ENCODE results near the gene SLC35F3.
"Not testable (repeated sequence)": the region's sequence is repeated elsewhere in the genome, so short reads cannot be mapped to it uniquely, and the experiment has no call there.

Gene SLC35F3

DNA sequence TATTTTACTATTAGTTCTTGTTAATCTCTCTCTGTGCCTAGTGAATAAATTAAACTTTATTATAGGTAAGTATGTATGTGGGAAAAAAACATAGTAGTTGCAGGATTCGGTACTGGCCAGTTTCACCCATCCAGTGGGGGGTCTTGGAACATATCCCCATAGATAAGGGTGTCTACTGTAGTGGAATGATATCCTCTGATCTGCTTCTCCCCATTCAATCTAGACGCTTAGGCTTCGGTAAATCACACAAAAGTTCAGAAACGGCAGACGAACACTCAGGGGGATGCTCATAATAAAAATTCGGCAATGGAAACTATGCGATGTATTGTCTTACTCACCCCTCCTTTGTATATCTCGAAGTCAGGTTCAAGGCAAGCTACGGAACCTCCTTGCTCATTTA, 235.9 kb downstream of the SLC35F3 start:
- DNase-seq (ENCODE audit: low read depth in 3 of 3, low spot score in 1 of 3) = no peak

DNA sequence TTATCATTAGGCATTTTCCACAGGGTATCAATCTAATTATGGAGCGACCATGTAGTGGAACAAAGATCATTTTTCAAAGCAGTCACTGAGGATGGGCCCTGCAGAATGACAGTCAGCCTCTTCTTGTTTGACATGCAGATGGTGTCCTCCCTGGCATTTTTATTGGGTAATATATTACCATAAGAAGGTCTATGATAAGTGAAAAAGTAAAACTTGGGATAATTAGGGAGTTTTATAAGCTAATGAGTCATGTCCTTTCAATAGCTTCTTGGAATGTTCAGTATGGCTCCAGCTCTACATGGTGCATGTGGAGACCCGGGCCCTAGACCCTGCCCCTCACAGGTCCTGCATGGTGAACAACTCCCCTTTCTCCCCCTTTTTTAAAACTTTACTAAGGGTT, 236.5 kb downstream of the SLC35F3 start:
- no peak for DNase-seq (ENCODE audit: low read depth in 3 of 3, low spot score in 1 of 3)

DNA sequence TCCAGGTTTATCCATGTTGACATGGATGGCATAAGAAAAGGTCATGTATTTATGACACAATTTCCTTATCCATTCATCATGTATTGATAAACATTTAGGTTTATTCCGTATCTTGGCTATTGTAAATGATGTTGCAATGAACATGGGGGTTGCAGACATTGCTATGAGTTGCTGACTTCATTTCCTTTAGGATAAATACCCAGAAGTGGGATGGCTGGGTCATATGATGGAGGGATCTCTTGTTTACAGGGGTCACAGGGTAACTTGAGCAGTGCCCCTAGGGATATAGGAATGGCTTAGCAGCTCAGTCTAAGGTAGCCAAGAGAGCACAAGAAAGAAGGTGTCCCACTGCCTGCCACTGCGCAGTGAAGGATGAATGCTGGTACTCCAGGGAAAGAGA, 239.2 kb downstream of the SLC35F3 start:
- no peak for DNase-seq (ENCODE audit: low read depth in 3 of 3, low spot score in 1 of 3)

DNA sequence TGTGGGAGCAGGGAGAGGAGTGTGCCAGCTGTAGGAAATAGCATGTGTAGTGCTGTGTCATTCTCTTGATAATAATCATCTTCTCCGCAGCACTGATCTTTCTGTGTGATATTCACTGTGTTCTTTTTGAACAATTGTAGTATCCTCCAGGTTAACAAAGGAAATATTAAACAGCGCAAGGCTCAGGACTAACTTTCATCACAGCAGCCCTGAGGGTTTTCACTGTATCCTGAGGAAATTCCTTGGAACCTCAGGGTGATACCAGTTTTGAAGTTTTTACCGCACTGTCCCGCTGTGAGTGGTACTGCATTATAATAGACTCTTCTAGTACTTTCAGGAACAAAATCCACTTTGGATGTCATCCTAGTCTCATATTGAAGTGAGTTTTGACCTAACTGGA, 240.4 kb downstream of the SLC35F3 start:
- DNase-seq (ENCODE audit: low read depth in 3 of 3, low spot score in 1 of 3) = no peak

DNA sequence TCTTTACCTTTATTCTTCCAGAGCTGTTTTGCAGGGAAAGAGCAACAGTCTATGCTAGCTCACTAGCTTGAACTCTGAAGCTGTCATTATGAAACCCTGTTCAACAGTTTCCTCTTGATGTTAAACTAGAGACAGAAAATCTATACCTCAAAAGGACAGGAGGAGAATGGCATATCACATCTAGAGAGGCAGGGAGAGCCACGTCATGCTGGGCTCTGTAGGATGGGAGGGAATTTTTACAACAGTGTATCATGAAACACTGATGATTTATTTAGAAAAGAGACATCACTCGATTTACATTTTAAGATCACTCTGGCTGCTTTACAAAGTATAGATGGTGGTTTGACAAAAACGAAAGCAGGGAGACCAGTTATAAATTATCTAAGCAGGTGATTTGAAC, 243.9 kb downstream of the SLC35F3 start:
- no peak for DNase-seq (ENCODE audit: low read depth in 3 of 3, low spot score in 1 of 3)

DNA sequence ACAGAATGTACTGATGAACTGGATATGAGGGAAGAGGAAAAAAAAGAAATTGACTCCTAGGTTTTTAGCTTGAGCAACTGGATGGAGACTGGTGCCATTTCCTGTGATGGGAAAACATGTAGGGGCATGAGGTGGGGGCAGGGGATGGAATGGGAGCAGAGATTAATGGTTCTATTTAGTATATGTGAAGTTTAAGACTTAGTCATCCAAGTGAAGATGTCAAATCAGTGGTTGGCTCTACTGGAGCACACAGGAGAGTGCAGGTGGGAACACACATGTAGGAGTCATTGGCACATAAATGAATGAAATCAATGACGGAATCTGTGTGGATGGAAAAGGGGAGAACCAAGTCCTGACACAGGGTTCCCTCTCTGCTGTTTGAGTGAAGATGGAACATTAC, 244.3 kb downstream of the SLC35F3 start:
- no peak for DNase-seq (ENCODE audit: low read depth in 3 of 3, low spot score in 1 of 3)

DNA sequence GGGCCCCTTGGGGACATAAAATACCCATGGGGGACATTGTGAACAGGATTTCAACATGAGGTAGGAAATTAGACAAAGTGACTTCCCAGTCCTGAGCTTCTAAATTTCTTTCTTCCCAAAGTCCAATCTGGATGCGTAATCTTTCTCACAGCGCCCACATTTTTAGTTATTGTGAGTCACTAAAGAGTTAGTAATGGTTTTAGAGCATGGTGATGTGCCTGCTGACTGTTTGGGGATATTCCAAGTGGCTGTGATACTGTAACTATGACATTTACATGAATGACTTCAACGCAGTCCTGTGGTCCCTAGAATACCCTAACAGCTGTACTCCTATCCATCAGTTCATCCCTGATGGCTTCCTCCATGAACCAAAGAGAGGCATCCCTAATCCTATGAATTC, 244.7 kb downstream of the SLC35F3 start:
- no peak for DNase-seq (ENCODE audit: low read depth in 3 of 3, low spot score in 1 of 3)

DNA sequence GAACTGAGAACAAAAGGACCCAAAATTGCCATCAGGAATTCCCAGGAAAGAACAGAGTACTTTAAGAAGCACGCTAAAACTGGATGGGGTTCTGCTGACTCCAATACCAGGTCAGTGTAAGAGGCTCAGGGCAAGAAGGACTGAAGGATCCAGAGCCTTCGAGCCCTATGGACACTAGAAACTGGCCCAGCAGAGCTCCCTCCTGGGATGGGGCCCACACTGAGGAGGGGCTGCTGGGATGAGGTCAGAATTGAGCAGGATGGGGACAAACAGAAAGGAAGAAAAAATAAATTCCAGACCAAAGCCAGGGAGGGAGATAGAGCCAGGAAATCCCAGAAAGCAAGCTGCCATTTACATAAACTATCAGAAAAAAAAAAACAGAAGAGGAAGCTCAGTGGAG, 246.4 kb downstream of the SLC35F3 start:
- no peak for DNase-seq (ENCODE audit: low read depth in 3 of 3, low spot score in 1 of 3)

DNA sequence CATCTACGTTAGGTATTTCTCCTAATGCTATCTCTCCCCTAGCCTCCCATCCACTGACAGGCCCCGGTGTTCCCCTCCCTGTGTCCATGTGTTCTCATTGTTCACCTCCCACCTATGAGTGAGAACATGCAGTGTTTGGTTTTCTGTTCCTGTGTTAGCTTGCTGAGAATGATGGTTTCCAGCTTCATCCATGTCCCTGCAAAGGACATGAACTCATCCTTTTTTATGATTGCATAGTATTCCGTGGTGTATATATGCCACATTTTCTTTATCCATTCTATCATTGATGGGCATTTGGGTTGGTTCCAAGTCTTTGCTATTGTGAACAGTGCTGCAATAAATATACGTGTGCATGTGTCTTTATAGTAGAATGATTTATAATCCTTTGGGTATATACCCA, 247.9 kb downstream of the SLC35F3 start:
- not testable (repeated sequence) for DNase-seq (ENCODE audit: low read depth in 3 of 3, low spot score in 1 of 3)

DNA sequence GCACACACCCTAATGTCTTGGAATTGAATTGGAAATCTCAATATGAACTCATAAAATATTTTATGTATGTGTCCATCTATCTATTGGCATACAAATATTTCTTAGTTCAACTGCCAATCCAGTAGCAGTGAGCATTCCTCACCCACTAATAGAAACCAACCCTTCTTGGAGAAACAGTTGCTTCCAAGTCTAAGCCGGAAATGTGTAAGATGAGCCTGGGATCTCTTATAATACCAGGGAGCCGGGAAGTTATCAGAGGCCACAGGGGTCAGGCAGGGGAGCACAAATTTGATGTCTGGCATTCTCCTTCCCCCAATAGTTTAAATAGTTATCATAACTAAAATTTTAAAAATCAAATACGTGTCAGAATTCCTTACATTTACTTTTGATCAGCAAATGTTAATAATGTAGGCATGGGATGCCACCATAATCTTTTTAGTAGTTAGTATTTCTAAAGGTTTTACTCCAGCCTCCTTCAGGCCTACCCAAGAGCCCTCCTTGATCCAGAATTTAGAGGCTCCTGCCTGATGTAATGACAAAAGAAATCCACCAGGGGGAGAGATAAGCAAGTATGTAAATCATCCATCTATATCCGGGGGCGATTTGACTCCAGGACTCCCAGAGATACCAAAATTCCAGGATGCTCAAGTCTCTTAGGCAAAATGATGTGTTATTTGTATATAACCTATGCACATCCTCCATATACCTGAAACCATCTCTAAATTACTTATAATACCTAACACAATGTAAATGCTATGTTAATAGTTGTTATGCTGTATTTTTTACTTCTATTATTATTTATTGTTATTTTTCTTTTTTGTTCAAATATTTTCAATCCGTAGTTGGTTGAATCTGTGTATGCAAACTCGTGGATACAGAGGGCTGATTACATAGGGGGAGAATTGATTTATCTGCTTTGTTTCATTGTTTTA, 250.1 kb downstream of the SLC35F3 start:
- no peak for DNase-seq (ENCODE audit: low read depth in 3 of 3, low spot score in 1 of 3)

DNA sequence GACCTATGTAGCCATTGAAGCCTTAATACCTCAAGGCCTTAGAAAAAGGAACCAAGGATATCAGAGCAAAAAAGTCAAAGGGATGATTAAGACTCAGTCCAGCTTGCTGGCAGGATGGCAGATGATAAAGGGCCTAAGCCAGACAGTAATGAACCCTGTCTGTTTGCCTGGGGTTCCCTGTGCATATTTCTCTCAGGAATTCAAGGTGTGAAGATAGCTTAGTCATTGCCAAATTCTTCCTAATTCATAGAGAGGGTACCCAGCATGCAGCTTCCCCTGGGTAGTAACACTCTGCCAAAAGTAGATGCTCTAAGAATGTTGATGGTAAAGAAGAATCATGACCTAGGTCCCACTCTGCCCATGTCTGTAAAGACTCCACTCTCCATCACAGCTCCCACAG, 258.2 kb downstream of the SLC35F3 start:
- DNase-seq (ENCODE audit: low read depth in 3 of 3, low spot score in 1 of 3) = no peak

DNA sequence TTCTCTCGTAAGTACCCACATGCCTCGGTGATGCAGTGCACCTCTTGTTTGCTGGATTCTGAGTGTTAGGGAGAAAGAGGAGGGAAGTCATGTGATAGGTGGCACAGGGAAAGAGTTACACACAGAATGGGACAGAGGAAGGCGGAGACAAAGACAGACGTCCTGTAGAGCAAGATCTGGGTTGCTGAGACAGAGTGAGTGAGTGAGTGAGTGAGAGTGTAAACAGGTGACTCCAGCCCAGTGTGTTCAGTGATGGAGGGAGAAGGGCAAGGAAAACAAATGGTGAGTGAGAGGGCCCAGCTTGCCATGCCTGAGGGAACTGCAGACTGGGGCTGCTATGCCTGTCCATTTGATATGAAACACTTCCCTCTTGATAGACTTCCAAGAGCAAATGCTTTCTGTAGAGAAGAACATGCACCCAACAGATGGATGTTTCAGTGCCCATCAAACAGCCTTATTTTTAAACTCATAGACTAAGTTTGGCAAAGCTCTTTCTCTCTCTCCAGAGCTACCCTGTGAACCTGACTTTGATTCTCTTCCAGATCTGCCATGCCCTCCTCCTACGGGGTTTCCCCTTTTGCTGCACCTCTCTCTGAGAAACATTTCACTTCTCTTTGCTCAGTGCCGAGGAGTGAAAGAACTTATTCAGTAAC, 258.9 kb downstream of the SLC35F3 start:
- DNase-seq (ENCODE audit: low read depth in 3 of 3, low spot score in 1 of 3) = no peak

DNA sequence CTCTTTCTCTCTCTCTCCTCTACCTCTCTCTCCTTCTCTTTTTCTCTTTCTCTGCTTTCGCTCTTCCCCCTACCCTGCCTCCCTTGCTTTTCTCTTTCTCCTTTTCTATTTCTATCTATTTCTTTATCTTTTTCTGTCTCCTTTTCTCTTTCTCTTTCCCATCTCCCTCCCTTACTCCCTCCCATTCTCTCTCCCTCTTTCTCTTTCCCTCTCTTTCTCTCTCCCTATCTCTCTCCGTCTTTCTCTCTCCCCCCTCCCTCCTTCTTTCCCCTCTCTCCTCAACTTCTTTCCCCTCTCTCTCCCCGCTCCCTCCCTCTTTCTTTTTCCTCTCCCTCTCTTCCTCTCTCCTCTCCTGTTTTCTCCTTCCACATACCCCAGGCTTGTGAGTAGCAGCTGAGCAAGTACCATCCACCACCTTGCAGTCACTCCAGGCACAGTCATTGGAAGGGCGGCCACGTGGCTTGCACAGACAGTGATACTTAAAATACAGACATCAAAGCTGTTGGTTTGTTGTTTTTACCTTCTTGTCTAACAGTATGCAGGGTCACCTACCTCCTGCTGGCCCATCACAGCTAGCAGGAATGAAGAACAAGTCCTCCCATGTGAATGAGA, 259.7 kb downstream of the SLC35F3 start:
- DNase-seq (ENCODE audit: low read depth in 3 of 3, low spot score in 1 of 3) = no peak

DNA sequence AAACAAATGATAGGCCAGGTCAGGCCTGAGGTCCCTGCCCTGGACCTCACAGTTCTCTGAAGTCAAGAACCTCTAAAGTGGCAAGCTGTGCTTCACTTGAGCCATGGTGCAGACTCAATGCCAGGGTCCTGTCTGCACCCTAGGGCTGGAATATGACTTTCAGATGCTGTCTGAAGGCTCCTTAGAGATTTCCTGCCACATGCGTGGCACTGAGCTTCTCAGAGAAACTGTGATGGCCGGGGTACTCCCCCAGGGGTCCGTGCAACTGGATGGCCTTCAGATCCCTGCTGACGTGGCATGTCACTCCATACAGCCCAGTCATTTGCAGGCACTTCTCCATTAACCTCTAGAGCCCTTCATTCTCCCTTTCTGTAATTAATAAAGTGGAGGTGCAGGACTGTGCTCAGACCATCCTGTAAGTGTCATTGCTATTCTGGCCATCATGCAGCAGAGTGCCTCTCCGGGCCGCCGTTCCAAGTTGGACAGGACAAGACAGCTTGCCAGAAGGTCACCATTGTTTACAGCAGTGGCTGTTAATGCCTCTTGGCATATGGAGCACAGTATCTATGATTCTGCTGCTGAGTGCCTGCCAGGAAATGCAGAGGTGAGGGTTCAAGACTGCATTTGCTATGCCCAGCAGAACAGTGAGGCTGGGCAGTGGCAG, 263.7 kb downstream of the SLC35F3 start:
- DNase-seq (ENCODE audit: low read depth in 3 of 3, low spot score in 1 of 3) = no peak

DNA sequence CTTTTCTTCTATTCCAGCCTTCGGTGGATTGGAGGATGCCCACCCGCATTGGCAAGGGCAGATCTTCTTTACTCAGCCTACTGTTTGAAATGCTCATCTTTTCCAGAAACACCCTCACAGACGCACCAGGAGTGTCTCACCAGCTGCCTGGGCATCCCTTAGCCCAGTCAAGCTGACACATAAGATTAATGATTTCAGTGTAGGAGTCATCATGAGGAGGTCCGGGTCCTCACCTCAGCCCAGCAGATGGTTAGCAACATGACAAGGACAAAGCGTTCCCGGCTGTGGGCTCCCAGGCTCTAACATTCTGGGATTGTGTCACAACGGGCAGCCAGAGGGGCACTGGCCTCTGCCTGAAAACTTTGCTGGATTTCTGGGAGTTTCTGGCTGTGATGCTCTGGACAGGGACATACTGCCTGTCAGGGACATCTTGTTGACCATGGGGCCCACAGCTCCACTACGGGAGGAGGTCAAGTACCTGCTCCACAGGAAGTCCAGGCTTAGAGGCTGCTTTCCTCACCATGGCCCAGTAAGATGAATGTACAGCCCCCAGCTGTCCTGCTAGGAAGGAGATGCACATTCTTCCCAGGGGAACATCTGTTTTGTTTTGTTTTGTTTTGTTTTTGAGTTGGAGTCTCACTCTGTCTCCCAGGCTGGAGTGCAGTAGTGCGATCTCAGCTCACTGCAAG, 264.8 kb downstream of the SLC35F3 start:
- no peak for DNase-seq (ENCODE audit: low read depth in 3 of 3, low spot score in 1 of 3)

DNA sequence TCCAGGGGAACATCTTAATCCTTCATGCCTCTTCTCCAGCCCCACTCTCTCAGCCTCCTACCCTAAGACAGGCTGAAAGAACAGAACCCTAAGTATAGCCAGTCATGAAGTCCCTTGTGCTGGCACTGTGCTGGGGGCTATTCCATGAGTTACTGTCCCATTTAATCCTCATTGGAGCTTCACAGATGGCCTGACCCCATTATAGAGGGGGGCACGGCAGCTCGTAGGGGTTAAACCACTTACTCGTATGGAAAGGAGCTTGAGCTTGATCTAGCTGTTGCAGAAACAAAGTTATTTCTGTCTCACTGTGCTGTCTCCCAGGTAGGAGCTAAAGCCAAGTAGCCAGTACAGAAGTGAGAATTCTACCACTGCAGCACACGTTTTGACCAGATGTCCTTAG, 265.6 kb downstream of the SLC35F3 start:
- DNase-seq (ENCODE audit: low read depth in 3 of 3, low spot score in 1 of 3) = no peak

DNA sequence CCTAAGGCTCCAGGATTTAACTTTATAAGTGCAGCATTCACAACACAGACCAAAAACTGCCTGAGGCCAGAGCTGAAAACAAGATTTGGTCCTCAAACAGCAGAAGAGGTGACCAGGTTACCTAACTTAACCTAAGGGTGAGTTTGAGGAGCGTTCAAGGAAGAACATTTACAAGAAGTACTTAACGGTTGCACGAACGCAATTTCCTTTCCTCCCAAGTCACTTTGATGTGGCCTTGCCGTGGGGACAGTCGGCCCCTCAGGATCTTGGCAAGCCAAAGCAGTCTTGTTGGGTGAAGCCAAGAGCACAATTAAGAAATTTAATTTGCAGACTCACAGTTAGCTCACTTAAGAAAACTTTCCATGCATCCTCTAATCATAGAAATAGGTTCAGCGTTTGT, 266.1 kb downstream of the SLC35F3 start:
- no peak for DNase-seq (ENCODE audit: low read depth in 3 of 3, low spot score in 1 of 3)

DNA sequence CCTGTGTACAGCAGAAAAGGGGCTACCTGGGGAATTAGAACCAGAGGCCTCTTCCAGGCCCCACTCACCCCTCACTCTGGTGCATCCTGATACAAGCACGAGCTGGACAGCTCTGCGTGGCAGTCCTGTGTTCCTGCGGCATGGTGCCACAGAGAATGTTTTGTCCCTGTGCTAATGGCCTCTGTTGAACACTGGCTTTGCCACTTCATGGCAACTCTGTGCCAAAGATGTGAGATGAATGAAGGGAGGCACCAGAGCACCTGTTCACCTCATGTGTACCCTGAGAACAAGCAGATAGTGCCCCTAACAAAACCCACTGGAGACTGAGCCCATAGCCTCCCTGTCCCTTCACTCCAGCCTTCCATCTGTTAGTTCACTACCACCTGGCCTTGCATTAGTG, 269.5 kb downstream of the SLC35F3 start:
- DNase-seq (ENCODE audit: low read depth in 3 of 3, low spot score in 1 of 3) = no peak

DNA sequence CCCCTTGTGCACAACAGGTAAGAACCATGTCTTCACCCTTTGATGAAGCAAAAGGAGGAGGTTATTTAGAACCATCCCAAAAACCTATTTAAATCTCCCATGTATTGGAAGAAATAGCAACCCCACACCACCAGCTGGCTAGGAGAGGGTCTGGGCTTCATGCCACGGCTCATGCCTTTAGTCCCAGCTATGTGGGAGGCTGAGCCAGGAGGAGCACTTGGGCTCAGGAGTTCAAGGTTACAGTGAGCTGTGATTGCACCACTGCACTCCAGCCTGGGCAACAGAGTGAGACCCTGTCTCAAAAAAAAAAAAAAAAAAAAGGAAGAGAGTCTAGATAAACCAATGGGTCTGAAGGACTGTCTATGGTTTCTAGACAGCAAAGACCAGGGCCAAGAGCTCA, 270.9 kb downstream of the SLC35F3 start:
- no peak for DNase-seq (ENCODE audit: low read depth in 3 of 3, low spot score in 1 of 3)

DNA sequence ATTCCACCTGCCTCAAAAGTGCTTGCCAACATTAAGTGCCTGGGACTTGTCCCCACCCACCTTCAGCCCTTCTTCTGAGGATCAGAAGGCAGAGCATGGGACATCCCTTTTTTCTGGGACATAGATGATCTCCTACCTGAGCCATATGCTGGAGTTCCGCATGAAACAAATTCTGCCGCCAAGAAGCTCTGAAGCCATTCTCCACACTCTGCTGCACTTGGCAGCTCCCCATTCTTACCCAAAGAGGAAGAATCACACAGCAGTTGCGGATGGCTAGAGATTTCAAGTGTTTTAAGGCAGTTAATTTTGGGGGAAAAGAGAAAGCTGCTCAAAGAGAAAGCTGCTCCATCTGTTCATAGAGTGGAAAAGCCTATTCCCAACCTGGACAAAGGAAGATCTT, 271.5 kb downstream of the SLC35F3 start:
- DNase-seq (ENCODE audit: low read depth in 3 of 3, low spot score in 1 of 3) = no peak

DNA sequence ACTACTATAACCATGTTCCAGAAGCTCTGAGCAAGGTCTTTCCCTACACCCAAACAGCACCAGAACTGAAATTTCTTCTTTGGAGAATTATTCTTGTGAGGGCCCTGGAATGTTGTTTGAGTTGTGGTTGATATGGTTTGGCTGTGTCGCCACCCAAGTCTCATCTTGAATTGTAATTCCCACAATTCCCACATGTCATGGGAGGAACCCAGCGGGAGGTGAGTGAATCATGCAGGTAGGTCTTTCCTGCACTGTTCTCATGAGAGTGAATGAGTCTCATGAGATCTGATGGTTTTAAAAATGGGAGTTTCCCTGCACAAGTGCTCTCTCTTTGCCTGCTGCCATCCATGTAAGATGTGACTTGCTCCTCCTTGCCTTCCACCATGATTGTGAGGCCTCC, 272.4 kb downstream of the SLC35F3 start:
- not testable (repeated sequence) for DNase-seq (ENCODE audit: low read depth in 3 of 3, low spot score in 1 of 3)
